PC-3 (cell line): ENCODE measurements around the gene ATP5ME.

Experiments used
- EZH2 ChIP-seq: fragments of 300-600 bp; sonication (generic); IDR thresholded peaks from one replicate; pipeline ENCODE4 v1.6.1; 2017; ENCODE audit warnings: antibody characterized with exemption, mild to moderate bottlenecking, low read length; ENCODE audit not compliant: unreplicated experiment
- TF ChIP-seq, protein P1 (sequence below): fragments of 300-600 bp; sonication (generic); conservative IDR thresholded peaks from 2 replicates; pipeline ENCODE4 v1.5.1; 2017; ENCODE audit warnings: antibody characterized with exemption, low read depth, mild to moderate bottlenecking, low read length

DNA sequence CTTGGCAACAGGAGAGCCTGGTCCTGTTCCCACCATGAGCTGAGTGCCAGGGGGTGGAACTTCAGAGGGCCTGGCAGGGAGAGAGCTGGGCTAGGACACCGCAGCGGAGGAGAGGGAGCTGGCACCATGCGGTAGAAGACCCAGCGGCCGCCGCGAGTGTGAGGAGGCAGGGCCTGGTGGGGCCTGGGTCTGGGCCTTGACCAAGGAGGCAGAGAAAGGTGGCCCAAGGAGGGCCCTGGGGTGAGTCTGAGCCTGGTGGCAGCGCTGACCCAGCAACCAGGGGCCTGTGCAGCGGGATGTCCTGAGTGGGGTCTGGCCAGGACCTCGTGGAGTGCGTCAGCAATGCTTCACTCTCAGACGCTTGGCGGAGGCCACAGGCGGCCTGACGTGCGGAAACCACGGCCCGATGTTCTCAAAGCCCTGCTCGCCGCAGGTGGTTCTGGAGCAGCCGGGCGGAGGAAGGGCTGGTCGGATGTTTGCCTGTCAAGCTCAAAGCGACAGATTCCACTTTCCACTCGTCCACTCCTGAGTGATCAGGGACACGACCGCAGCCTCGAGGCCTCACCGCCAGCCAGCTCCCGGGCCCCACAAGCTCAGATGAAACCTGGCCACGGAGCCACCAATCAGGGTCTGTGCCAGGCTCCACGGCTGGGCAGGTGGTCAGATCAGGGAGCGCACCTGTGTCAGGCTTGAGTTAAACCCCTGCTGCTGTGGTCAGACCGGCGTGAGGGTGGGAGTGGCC is 20.8 kb downstream of the ATP5ME start:
- TF ChIP-seq, protein P1, sequence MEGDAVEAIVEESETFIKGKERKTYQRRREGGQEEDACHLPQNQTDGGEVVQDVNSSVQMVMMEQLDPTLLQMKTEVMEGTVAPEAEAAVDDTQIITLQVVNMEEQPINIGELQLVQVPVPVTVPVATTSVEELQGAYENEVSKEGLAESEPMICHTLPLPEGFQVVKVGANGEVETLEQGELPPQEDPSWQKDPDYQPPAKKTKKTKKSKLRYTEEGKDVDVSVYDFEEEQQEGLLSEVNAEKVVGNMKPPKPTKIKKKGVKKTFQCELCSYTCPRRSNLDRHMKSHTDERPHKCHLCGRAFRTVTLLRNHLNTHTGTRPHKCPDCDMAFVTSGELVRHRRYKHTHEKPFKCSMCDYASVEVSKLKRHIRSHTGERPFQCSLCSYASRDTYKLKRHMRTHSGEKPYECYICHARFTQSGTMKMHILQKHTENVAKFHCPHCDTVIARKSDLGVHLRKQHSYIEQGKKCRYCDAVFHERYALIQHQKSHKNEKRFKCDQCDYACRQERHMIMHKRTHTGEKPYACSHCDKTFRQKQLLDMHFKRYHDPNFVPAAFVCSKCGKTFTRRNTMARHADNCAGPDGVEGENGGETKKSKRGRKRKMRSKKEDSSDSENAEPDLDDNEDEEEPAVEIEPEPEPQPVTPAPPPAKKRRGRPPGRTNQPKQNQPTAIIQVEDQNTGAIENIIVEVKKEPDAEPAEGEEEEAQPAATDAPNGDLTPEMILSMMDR, result no peak
- no peak for TF ChIP-seq EZH2
